SH-SY5Y (cell line): ENCODE data around the gene ANKRD2.

Source experiments
- GATA2 ChIP-seq: IDR thresholded peaks from 2 replicates; pipeline ENCODE4 v1.6.1; 2011; ENCODE audit warnings: mild to moderate bottlenecking, low read depth, low read length
- GATA3 ChIP-seq: IDR thresholded peaks from 2 replicates; pipeline ENCODE4 v1.6.1; 2011; ENCODE audit warnings: low read depth, mild to moderate bottlenecking, low read length, moderate library complexity

ANKRD2 gene

DNA sequence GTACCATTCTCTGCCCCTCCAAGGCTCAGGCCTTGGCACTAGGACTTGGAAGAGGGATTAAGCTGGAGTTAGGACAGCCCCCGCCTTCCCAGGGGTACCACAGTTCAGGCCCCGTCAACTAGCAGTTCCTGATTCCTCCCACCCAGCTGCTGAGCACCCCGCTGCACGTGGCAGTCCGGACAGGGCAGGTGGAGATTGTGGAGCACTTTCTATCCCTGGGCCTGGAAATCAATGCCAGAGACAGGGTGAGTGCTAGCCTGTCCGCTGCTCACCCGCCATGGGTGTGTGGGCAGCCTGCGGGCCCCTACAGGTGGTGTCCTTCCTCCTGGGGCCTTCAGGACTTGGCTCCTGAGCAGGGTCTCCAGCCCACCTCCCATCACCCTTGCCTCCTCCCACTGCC, 9.6 kb downstream of the ANKRD2 start:
- TF ChIP-seq GATA2 (no peak), GATA3 (no peak)

DNA sequence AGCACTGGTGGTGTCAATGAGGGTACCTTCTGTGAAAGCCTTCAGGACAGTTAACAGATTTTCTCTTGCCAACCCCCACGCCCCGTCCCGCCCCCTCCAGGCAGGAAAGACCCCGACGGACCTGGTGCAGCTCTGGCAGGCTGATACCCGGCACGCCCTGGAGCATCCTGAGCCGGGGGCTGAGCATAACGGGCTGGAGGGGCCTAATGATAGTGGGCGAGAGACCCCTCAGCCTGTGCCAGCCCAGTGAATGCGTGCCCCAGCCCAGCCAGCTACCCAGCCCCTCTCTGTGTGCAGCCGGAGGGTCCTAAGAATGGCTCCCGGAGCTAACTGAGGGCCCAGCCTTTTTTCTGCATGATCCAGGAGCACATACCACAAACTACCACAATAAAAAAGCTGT, 10.9 kb downstream of the ANKRD2 start:
- no peak for TF ChIP-seq GATA3
- no peak for TF ChIP-seq GATA2

DNA sequence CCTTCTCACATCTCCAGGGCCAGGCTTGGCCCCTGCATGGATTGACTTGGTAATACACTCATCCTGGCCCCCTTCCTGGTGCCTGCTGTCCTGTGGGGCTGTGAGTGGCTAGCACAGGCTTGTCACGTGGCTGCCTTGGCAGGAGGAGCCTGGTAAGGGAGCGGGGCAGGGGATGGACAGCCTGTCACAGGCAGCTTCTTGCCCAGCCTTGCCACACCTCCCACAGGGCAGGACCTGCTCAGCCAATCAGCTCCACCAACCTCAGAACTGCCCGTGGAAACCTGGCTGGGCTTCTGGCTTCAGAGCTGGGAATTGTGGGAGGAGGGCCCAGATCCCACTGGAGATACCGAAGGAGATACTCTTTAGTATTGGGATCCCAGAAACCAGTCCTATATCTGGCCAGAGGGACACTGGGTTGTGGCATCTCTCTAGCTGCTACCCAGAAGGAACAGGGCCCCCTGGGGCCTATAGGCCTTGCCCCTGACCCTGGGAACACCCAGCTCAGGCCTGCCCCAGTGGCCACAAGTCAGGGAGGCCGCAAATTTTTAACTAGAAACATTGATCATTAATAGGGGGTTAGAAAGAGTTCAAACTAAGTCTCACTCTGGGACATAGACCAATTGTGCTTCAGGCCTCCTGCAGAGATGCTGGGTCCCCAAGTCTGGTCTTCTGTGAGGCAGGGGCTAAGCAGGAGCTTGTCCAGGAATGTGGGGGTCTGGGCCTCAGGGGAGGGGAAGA, 11.7 kb downstream of the ANKRD2 start, which contains the start of gene HOGA1:
Gene HOGA1, plus strand, starts transcription at position 330 of the 738 bp plus-strand sequence. Its CDS starts 315 bp downstream, at position 645.
- no peak for TF ChIP-seq GATA3
- TF ChIP-seq GATA2: peak; percentile 54; the same call in 1 of the 2 replicates

DNA sequence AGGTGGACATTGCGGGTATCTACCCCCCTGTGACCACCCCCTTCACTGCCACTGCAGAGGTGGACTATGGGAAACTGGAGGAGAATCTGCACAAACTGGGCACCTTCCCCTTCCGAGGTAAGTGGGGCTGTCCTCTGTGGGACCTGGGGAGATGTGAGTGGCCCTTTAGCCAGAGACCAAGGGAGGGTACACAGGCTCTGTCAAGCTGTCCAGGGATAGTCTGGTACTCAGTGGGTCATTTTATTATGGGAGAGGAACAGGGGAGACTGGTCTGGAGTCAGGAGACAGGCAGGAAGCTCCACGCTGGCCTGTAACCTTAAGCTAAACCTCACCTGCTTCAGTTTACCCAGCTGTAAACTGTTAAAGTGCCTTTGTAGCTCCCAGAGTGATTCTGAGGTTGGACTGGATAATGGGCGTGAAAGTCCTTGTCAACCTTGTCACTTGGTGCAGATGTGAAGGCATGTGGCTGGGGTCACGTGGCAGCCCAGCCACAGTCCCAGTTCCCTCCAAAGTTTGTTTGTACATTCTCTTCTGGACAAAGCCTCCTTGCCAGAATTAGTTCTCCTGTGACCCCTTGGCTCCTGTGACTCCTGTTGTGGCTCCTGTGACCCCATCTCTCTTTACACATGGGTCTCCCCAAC, 12.3 kb downstream of the ANKRD2 start:
- TF ChIP-seq GATA2 (no peak), GATA3 (no peak)

DNA sequence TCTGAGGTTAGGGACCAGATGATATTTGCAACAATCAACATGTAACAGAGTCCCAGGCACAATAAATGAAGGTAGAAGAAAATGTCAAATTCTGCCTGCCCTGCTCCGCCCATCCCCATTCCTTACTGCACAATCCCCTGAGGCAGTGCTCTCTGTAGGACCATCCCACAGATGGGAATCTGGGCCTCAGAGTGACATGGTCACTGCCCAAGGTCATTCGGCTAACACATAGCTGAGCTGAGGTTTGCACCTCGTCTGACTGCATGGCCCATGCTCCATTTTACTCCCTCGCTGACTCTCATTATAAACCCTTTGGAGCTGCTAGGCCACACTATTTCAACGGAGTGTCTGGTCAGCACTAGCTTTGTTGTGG, 12.8 kb downstream of the ANKRD2 start:
- TF ChIP-seq GATA2 (no peak), GATA3 (no peak)

DNA sequence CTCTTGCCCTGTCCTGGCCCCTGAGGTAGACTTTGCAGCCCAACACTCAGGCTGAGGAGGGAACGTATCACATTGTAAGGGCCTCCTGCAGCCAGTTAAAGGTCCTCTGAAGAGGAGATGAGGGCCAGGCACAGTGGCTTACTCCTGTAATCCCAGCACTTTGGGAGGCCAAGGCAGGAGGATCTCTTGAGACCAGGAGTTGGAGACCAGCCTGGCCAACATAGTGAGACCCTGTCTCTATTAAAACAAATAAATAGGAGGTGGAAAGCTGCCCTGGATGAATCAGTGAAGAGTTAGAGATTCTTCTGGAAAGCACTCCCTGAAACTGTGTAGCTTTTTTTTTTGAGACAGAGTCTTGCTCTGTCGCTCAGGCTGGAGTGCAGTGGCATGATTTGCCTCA, 14.6 kb downstream of the ANKRD2 start:
- TF ChIP-seq GATA3 (no peak), GATA2 (no peak)

DNA sequence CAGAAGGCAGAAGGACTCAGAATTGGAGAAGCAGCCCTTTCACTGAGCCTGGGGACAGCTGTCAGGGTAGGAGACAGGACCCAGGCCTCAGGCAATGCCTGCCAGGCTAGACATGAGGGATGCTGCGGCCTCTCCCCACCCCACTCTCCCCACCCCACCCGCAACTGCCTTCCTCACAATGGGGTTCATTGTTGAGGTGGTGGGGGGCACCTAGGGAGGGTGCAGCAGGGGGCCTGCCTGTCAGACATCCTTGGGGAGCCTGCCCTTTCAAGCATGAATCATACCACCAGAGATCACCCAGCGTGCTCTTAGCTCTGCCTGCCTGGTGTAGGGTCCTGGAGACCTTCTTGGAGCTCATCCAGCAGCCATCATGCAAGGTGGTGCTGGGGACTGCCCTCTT, 16.9 kb downstream of the ANKRD2 start, which contains the start of gene C10orf62:
Gene C10orf62, plus strand, starts transcription at position 243 of the 400 bp plus-strand sequence. CDS start 177 bp downstream, outside the sequence.
- TF ChIP-seq GATA3 (no peak), GATA2 (no peak)

DNA sequence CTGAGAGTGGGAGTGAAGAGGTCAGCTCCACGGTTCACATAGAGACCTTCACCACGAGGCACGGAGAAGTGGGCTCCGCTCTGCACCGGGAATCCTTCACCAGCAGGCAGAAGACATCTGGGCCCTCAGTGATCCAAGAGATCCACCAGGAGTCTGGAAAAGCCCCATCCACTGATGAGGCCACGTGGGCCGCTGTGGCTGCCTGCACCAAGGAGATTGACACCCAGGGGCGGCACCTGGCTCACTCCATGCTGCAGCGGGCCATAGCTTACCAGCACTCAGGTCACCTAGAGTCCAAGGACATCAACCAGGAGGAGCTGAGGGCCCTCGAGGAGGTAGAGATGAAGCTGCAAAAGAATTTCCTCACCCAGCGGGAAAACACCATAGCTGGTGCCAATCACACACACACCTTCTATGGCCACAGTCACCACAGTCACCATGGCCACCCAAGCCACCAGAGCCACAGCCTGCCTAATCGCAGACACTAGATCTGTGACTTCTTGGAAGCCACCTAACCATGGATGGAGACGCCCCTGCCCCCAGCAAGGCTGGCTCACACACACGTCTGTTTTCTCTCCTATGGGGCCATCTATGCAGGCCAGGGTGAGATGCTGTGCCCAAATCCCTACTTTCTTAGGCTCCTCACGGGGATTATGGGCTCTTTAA, 17.6 kb downstream of the ANKRD2 start:
- no peak for TF ChIP-seq GATA3

DNA sequence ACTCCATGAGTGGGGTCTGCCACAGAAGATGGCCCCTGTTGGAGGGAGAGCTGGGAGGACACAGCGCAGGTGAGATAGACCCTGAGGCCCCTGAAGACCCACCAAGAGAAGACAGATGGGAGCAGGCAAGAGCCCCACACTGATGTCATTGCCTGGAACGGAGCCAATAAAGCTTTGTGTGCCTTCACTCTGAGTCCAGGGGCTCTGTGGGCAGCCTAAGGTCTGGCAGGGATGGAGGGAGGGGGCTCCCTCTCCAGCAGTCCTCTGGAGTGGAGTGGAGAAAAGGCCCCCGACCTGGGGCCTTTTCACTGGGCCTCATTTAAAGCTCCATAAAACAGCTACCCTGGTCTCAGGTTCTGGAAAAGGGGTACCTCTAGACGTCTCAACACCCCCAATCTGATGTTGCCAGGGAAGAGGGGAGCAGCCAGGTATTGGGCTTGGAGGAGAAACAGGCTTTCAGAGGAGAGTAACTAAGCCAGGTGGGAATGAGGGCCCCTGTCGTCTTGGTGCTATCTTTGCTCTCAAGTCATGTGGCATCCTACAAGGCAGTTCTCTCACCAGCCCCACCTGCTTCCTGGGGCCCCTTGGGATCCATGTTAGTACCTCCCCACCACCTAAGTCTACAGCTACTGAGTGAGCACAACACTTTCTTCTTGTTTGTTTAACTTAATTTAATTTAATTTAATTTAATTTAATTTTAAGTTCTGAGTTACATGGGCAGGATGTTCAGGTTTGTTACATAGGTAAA, 18.3 kb downstream of the ANKRD2 start:
- no peak for TF ChIP-seq GATA3
- TF ChIP-seq GATA2: no peak

DNA sequence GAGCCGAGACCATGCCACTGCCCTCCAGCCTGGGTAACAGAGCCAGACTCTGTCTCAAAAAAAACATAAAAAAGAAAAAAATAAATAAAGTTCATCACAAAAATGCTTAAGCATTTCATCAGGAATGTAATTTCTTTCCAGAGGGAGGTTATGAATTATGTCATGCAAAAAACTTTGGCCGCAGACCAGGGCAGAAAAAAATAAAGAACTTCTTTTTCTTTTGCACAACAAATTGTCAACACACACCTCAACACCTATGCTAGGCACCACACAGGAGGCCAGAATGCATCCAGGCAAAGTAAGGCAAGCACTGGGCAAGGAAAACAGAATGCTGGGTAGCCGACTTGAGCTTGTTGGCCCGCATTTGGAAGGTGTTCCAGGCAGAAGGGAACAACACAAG, 20.8 kb downstream of the ANKRD2 start:
- TF ChIP-seq GATA3 (no peak), GATA2 (no peak)

DNA sequence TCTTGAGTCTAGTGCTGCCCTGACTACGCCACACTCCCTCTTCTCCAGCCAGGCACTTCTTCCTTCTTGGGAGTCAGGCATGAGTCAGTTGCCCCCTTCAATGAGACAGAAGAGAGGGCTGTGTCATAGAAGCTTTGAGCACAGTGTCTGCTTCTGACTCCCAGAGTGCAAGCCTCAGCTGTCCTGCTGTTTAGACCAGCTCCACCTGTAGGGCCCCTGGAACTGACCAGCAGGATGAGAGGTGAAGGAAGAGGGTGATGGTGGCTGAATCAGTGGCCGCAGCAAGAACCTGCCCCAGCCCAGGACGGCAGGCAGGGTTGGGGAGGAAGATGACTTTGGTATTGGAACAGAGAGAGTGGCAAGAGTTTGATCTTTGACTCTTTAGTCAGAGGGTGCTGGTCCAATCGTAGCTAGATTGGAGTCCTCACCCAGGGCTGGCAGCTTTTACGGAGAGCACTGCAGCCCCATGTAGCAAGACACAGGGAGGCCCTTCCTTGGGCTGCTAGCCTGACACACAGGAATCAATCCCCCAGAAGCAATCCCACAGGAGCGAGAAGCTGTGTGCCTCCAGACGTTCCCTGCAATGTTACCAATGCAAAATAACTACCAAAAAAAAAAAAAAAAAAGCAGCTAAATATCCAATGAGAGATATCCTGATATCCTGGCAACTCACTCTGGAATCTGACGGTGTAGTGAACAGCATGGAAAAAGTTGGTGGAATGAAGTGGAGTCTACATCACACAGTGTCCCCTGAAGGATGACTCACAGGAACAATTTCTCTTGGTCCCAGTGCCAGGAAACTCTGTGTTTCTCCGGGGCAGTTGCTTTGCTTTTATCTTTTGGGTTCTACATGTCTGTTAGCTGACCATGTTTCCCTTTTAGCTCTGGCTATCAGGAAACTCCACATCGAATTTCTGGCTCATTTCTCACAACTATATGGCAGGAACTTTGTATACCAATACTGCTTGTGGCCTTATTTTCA, 23.8 kb downstream of the ANKRD2 start:
- TF ChIP-seq GATA2: no peak
- no peak for TF ChIP-seq GATA3

DNA sequence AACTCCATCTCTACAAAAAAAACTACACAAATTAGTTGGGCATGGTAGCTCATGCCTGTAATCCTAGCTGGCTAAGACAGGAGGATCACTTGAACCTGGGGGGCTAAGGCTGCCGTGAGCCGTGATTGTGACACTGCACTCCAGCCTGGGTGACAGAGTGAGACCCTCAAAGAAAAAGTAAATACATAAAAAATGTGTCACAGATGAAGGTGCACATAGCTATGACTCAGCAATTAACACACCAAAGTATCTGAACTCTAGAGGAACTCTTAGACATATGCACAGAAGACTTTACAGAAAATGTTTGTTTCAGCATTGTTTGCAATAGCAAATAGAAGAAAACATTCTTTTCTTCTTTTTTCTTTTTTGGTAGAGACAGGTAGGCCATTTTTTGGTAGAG, 25.2 kb downstream of the ANKRD2 start:
- TF ChIP-seq GATA3 (no peak), GATA2 (no peak)

DNA sequence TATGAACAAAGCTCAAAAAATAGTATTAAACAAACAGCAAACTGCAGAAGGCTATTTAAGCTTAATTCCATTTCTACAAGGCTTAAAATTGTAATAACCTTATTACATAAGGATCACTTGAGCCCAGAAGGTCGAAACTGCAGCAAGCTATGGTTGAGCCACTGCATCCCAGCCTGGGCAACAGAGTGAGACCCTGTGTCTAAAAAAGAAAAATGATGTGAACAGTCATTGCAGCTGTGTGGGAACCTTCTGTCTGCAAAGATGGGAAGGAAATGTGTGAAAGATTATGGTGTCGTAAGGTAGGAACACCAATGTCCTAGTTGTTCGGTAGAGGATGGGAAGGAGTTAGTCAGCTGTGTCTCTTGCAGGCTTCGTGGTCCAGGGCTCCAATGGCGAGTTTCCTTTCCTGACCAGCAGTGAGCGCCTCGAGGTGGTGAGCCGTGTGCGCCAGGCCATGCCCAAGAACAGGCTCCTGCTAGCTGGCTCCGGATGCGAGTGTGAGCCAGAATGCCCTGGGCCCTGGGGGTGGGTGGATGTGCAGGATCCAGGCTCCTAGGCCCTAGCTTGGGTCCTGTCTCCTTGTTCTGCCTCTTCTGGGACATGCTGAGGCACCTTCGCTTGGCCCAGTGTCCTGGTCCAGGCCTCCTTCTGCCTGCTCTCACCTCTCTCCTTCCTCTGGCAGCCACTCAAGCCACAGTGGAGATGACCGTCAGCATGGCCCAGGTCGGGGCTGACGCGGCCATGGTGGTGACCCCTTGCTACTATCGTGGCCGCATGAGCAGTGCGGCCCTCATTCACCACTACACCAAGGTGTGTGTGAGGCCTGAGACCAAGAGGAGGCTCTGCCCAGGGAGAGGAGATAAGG, 26.1 kb downstream of the ANKRD2 start:
- TF ChIP-seq GATA3: no peak
- no peak for TF ChIP-seq GATA2
